ENCODE results near the gene TNIP2. TPM values are rescaled to one million over a fixed set of nuclear protein-coding genes. Genes with fewer than 3 reads are reported as not detected.
"Not testable (repeated sequence)": the region's sequence is repeated elsewhere in the genome, so short reads cannot be mapped to it uniquely, and the experiment has no call there.

The TNIP2 gene
- total and polyA plus RNA-seq, 4 donors = 10.5 to 20.7 (median 13.5) TPM

- H3K27ac ChIP-seq (ENCODE audit: low read depth in 1 of 2, low read length in 2 of 2) = no peak overlapping the region
- no peak overlapping the region for H3K9ac ChIP-seq (ENCODE audit: low read depth in 1 of 2, low read length in 2 of 2)
- no peaks in the 10 kb centered on the region for H3K4me1 ChIP-seq (ENCODE audit: control insufficient read depth in 4 of 4, insufficient read depth in 4 of 4, low read length in 3 of 4)
- no peak for DNase-seq (ENCODE audit: low spot score)
- no peaks in the 10 kb centered on the region for H3K9me3 ChIP-seq (ENCODE audit: control insufficient read depth in 4 of 4, low read length in 3 of 4)
- H3K27me3 ChIP-seq (ENCODE audit: control insufficient read depth in 4 of 4, insufficient read depth in 4 of 4, low read length in 3 of 4) = no peaks in the 10 kb centered on the region
- WGBS = 93% methylated on average over 3 of the region's 3 CpGs
- peaks cover 9 to 27% (median 12%) of the 10 kb centered on the region in 4 donors for H3K36me3 ChIP-seq (ENCODE audit: control insufficient read depth in 4 of 4, insufficient read depth in 3 of 4, low read depth in 1 of 4, low read length in 3 of 4)
- H3K4me3 ChIP-seq (ENCODE audit: low read depth in 1 of 3, low read length in 3 of 3) = no peak overlapping the region
- TF ChIP-seq JUND (IDR thresholded peaks at IDR 0.05) = no peak
- no peak for TF ChIP-seq REST (IDR thresholded peaks at IDR 0.05)
- TF ChIP-seq GABPA (IDR thresholded peaks at IDR 0.05 in 1 of 2, conservative IDR thresholded peaks at IDR 0.05 in 1 of 2) = no peak
- TF ChIP-seq HNF4G (IDR thresholded peaks at IDR 0.05) = no peak
- TF ChIP-seq HNF4A (conservative IDR thresholded peaks at IDR 0.05) = no peak
- TF ChIP-seq RAD21 (IDR thresholded peaks at IDR 0.05) = no peak
- TF ChIP-seq ATF3 (IDR thresholded peaks at IDR 0.05) = no peak
- no peak for TF ChIP-seq SP1 (IDR thresholded peaks at IDR 0.05)
- TF ChIP-seq FOXA2 (IDR thresholded peaks at IDR 0.05) = no peak
- TF ChIP-seq CTCF (IDR thresholded peaks at IDR 0.05; ENCODE audit: low read depth, low read length, missing input control) = no peak
These were observed 27.9 kb downstream of the TNIP2 start for GRCh38 chr4:2728221-2728620.

GRCh38 chr4:2726881-2727280, 29.3 kb downstream of the TNIP2 start:
- not testable (repeated sequence) for H3K4me1 ChIP-seq (ENCODE audit: control insufficient read depth in 4 of 4, insufficient read depth in 4 of 4, low read length in 3 of 4); H3K27me3 ChIP-seq (ENCODE audit: control insufficient read depth in 4 of 4, insufficient read depth in 4 of 4, low read length in 3 of 4); DNase-seq (ENCODE audit: low spot score); H3K9ac ChIP-seq (ENCODE audit: low read depth in 1 of 2, low read length in 2 of 2); H3K27ac ChIP-seq (ENCODE audit: low read depth in 1 of 2, low read length in 2 of 2); H3K4me3 ChIP-seq (ENCODE audit: low read depth in 1 of 3, low read length in 3 of 3); H3K9me3 ChIP-seq (ENCODE audit: control insufficient read depth in 4 of 4, low read length in 3 of 4)
- 97% methylated on average over 17 of the region's 17 CpGs for WGBS
- peaks cover 9 to 19% (median 11%) of the 10 kb centered on the region in 4 donors for H3K36me3 ChIP-seq (ENCODE audit: control insufficient read depth in 4 of 4, insufficient read depth in 3 of 4, low read depth in 1 of 4, low read length in 3 of 4)

- Histone ChIP-seq H3K27ac (ENCODE audit: low read depth in 1 of 2, low read length in 2 of 2) (no peak overlapping the region), H3K36me3 (ENCODE audit: control insufficient read depth in 4 of 4, insufficient read depth in 3 of 4, low read depth in 1 of 4, low read length in 3 of 4) (peaks cover 7 to 24% (median 9%) of the 10 kb centered on the region in 4 donors), H3K4me3 (ENCODE audit: low read depth in 1 of 3, low read length in 3 of 3) (no peak overlapping the region), H3K9ac (ENCODE audit: low read depth in 1 of 2, low read length in 2 of 2) (no peak overlapping the region), H3K9me3 (ENCODE audit: control insufficient read depth in 4 of 4, low read length in 3 of 4) (no peaks in the 10 kb centered on the region), H3K27me3 (ENCODE audit: control insufficient read depth in 4 of 4, insufficient read depth in 4 of 4, low read length in 3 of 4) (no peaks in the 10 kb centered on the region), H3K4me1 (ENCODE audit: control insufficient read depth in 4 of 4, insufficient read depth in 4 of 4, low read length in 3 of 4) (no peaks in the 10 kb centered on the region)
- DNase-seq (ENCODE audit: low spot score) = no peak
- WGBS = 98% methylated on average over 4 of the region's 4 CpGs
- TF ChIP-seq SP1 (IDR thresholded peaks at IDR 0.05) (no peak), RAD21 (IDR thresholded peaks at IDR 0.05) (no peak), MAX (IDR thresholded peaks at IDR 0.05) (no peak), EGR1 (IDR thresholded peaks at IDR 0.05; ENCODE audit: low read depth in 2 of 2) (no peak), ZBTB33 (IDR thresholded peaks at IDR 0.05) (no peak), FOXA2 (IDR thresholded peaks at IDR 0.05) (no peak)
These were observed 30.8 kb downstream of the TNIP2 start for GRCh38 chr4:2725380-2725779.
